Gastroesophageal sphincter (tissue), 3 donors: Measurements from ENCODE around the gene TAS1R3.

Source experiments
- EP300 ChIP-seq: sonication (generic); formaldehyde crosslinking; IDR thresholded peaks from one replicate; pipeline ENCODE4 v1.6.1; 2017; ENCODE audit warnings: antibody characterized with exemption, mild to moderate bottlenecking
- POLR2A ChIP-seq, 2 donors: fragments of 450-650 bp; IDR thresholded peaks; one replicate each; pipeline ENCODE4 v1.6.1; 2017; ENCODE audit warnings: antibody characterized with exemption in 2 of 2, mild to moderate bottlenecking in 2 of 2, moderate library complexity in 1 of 2
- TF ChIP-seq, protein P1 (sequence below), 4 experiments: fragments of 200-600 bp in 2 of 4; fragments of 450-650 bp in 2 of 4; sonication (generic) in 1 of 4; IDR thresholded peaks; one replicate each; pipeline ENCODE4 v1.5.1; 2017 to 2019; ENCODE audit warnings: antibody characterized with exemption in 4 of 4, mild to moderate bottlenecking in 2 of 4, moderate library complexity in 2 of 4

DNA sequence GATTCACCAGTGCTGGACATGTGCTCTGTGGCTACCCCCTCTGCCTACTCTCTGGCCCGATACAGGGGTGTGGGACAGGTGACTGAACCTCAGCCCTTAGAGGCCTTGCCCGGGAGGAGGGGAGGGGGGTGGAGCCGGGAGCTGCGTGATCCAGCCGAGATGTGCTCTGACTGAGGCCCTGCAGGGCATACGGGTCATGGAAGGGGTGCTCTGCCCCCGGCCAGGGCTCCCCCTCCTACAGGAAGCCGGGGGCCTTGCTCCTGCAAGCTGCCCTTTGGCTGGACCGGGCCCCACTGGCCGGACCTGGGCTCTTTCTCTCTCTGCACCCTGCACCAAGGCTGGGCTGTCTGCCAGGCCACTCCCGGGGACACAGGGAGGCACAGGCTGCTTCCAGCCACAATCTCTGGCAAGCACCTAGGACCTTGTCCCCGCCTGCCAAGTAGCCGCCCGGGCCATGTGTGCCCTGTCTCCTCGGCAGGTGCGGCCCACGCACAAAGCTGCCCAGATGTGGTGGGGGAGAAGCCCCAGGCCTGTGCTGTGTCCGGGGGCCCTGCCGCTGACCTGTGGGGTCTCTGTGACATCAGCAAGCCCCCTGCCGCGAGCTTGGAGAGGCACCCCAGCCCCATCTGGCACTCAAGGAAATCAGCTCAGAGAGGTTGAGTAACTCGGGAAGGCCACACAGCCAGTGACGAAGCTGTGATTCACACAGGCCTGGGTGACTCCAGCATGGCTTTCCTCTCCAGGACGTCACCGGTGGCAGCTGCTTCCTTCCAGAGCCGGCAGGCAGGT lies 49.4 kb upstream of the TAS1R3 start:
- TF ChIP-seq, protein P1, sequence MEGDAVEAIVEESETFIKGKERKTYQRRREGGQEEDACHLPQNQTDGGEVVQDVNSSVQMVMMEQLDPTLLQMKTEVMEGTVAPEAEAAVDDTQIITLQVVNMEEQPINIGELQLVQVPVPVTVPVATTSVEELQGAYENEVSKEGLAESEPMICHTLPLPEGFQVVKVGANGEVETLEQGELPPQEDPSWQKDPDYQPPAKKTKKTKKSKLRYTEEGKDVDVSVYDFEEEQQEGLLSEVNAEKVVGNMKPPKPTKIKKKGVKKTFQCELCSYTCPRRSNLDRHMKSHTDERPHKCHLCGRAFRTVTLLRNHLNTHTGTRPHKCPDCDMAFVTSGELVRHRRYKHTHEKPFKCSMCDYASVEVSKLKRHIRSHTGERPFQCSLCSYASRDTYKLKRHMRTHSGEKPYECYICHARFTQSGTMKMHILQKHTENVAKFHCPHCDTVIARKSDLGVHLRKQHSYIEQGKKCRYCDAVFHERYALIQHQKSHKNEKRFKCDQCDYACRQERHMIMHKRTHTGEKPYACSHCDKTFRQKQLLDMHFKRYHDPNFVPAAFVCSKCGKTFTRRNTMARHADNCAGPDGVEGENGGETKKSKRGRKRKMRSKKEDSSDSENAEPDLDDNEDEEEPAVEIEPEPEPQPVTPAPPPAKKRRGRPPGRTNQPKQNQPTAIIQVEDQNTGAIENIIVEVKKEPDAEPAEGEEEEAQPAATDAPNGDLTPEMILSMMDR (IDR thresholded peaks at IDR 0.05) = no peak
- TF ChIP-seq POLR2A (IDR thresholded peaks at IDR 0.05) (no peak), EP300 (no peak)
